HG03175 (cell line): ENCODE results near the gene ZFP64.
"Not testable (repeated sequence)": the region's sequence is repeated elsewhere in the genome, so short reads cannot be mapped to it uniquely, and the experiment has no call there.

ENCODE experiments used
- ATAC-seq: cut with Tn5 transposase; IDR thresholded peaks from one replicate; pipeline ENCODE4 v1.9.1; 2021; ENCODE audit warnings: mild to moderate bottlenecking, moderate library complexity; ENCODE audit not compliant: unreplicated experiment

The ZFP64 gene

GRCh38 chr20:52191132-52191915 lies at the start of gene ZFP64:
Gene ZFP64, minus strand, starts transcription at chr20:52191779. Its CDS starts 143 bp downstream, at chr20:52191636.
- ATAC-seq = peak; percentile 79

DNA sequence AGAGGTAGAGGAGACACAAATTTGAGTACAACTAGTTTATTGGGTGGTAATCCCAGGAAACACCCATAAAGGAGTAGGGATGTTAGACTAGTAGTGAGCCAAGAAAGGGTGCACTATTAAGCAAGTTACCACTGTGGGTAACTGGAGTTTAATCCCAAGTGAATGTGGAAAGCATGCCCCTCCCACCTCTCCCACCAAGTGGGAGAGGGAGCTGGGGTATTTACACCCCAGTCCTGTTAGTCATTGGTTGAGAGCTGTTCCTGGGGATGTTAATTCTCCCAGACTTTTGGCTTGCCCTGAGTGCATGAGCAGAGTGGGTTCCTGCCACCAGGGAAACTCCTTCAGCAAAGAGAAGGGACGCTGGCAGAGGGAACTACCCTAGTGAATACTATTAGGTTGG lies 49.2 kb upstream of the ZFP64 start:
- ATAC-seq = no peak

GRCh38 chr20:52239102-52239501 lies 47.5 kb upstream of the ZFP64 start:
- ATAC-seq = no peak

GRCh38 chr20:52236292-52236691 lies 44.7 kb upstream of the ZFP64 start:
- no peak for ATAC-seq

DNA sequence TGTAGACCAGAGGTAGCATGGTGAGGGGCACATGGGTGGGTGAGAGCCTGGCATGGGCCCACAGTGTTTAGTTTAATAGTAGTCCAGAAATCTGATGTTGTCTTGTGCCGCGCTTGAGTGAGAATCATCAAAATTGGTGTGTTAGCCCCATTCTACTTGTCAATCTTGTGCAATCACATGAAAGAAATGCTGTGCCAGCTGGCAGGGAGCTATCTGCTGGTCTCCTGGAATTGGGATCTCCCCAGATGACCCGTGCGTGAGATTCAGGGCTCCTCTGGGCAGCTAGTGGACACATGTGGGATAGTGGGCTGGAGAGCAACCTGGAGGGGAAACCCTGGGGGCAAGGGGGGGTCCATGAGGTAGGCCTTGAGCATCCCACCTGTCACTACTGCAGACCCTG lies 43.5 kb upstream of the ZFP64 start:
- no peak for ATAC-seq

DNA sequence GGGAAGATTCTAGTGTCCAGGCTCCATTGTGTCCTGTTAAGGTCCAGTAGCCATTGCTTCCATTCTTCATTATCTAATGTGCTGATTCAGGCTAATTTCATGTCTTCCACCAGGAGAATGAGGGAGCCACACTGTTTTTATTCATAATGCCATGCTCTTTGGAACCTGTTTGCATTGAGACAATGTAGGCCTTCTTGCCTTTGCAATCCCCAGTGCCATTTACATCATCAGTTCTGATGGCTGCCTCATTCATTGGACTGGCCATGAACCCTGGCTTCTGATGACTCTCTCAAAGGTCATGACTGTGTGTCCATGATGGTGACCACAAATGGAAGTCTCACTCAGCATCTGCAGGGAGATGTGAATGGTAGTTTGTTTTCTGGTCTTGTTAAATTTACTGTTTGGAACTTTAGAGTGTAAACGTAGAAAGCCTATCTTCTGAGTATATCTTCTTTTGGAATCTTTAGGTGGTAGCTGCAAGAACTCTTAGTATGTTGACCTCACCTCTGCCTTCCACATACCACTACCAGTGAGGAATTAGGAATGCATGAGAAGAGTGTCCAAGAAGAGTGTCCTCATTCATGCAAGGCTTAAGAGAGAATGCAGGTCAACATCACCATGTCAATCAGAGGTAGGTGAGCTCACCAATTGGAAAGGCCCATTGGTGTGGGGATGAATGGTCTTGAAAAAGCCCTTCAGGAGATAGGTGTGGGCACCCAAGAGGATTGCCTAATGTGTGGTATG lies 42.9 kb upstream of the ZFP64 start:
- no peak for ATAC-seq

DNA sequence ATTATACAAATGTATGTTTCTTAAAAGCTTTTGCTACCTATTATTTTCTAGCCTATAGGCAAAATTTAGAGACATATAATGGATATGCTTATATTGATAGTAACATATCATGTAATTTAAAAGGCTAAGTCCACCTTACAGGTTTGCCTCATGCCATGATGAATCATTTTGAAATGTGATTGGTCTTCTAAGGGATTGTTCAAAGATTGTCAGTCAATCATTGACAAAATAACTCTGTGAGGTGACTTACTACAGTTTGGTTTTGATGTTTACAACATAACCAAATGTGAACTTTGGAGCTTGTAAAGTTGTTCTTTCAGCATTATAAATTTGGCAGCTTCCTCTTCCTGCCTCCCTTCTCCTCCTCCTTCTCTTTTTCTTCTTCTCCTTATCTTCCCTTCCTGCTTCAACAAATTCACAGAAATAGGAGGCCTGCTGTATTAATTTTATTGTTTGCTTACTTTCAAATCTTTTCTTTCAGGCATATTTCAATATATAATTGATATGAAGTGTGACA lies 39.7 kb upstream of the ZFP64 start:
- ATAC-seq = peak; percentile 70

- ATAC-seq = no peak
Measured at GRCh38 chr20:52230409-52230808, 38.8 kb upstream of the ZFP64 start.

- ATAC-seq = not testable (repeated sequence)
Measured at GRCh38 chr20:52229346-52229745, 37.8 kb upstream of the ZFP64 start.

GRCh38 chr20:52226370-52226769 lies 34.8 kb upstream of the ZFP64 start:
- ATAC-seq = no peak

GRCh38 chr20:52224920-52225319 lies 33.3 kb upstream of the ZFP64 start:
- ATAC-seq = no peak

DNA sequence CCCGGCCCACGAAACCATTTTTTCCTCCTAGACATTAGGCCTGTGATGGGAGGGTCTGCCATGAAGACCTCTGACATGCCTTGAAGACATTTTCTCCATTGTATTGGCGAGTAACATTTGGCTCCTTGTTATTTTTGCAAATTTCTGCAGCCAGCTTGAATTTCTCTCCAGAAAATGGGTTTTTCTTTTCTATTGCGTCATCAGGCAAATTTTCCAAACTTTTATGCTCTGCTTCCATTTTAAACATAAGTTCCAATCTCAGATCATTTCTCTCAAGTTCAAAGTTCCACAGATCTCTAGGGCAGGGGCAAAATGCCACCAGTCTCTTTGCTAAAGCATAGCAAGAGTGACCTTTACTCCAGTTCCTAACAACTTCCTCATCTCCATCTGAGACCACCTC lies 29.8 kb upstream of the ZFP64 start:
- ATAC-seq = not testable (repeated sequence)

DNA sequence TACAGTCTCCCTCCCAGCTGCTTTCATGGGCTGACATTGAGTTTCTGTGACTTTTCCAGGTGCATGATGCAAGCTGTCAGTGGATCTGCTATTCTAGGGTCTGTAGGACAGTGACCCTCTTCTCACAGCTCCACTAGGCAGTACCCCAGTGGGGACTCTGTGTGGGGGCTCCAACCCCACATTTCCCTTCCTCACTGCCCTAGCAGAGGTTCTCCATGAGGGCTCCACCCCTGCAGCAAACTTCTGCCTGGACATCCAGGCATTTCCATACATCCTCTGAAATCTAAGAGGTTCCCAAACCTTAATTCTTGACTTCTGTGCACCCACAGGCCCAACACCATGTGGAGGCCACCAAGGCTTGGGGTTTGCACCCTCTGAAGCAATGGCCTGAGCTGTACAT lies 29.3 kb upstream of the ZFP64 start:
- not testable (repeated sequence) for ATAC-seq

DNA sequence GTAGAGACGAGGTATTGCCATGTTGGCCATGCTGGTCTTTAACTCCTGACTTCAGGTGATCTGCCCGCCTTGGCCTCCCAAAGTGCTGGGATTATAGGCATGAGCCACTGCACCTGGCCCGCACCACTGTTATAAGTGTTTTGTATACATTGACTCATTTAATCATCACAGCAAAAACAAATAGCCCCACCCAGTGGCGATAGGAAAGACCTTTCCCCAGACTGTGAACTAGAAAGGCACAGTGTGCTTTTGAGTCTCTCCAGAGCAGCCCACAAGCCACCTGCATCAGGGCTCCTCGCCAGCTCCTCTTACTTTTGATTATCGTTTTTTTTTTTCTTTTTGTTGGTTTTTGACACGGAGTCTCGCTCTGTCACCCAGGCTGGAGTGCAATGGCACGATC lies 27.9 kb upstream of the ZFP64 start:
- ATAC-seq = no peak

- no peak for ATAC-seq
Measured at GRCh38 chr20:52217689-52218395, 26.3 kb upstream of the ZFP64 start.

DNA sequence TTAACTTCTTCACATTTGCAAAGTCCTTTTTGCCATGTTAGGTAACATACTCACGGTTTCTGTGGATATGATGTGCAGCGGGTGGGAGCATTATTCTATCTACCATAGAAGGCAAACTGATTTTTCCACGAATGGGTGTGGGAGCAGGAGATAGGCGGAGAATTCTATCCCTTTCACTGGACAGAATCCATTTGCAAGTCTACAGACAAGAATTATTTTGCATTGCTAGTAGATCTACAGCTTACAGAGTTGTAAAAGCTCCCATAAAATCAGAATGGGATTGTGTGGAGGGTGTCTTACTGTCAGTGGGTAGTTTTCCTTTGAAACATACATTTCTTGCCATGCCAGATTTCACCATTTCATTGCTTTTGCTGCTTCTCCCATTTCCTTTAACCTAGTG lies 22.4 kb upstream of the ZFP64 start:
- ATAC-seq = no peak

DNA sequence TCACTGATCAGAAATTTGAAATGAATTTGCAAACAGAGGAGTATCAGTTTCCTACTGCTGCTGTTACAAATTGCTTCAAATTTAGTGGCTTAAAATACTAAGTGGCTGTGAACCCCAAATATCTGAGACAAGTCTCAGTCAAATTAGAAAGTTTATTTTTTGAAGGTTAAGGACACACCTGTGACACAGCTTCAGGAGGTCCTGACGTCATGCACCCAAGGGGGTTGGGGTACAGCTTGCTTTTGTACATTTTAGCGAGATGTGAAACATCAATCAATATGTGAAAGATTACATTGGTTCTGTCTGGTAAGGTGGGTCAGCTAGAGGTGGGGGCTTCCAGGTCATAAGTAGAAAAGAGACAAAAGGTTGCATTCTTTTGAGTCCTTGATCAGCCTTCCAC lies 21.4 kb upstream of the ZFP64 start:
- ATAC-seq = no peak

DNA sequence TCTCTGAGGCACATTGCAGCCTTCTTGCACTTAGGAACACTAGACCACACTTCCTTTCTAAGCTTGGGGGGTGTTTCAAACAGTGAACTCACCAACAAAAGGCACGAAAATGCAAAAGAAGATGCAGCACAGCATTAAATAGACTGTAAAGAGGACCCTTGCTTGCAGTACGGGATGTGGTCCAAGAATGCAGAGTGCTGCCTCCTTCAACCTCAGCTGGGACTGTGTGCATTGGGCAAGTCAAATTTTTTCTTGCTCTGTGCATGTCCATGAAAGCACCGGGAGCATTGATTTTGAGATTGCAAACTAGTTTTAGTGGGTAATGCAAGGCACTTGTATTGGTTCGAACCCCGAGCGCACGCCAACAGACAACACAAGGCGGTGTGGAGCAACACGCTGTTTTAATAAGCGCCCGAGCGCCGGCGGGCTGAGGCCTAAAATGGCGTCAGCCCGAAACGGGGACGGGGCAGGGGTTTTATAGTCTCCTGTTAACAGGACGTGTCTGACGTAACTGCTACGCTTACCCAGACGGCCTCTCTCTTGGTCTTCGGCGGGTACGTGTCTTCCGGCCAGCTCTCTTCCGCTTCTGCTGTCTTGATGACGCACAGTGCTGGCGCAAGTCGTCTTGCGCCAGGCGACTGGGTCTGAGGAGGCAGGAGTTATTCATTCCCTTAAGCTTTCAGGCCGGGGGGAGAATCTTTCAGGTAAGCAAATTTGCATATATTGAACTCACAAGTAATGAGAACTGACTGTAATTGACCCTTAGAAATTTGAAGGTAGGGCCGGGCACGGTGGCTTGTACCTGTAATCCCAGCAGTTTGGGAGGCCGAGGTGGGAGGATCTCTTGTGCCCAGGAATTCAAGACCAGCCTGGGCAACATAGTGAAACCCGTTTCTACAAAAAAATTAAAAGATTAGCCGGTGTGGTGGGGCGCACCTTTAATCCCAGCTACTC lies 18.7 kb upstream of the ZFP64 start:
- no peak for ATAC-seq

DNA sequence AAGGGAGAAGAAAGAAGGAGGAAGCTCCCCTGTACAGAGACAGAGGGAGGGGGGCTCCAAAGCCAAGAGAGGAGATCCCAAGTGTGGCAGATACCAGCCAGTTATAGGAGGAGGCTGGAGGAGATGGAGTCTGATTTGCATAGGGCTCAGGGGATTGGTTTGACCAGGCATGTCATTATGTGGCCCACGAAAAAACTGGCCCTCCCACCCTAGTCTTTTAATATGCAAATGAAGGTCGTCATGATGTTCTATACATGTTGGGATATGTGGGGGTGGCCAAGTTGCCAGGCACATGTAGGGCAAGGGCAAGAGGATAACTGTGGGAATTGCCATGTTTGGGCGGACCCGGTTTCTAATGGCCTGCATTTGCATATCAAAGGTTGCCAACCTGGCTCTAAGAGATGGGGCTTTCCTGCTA lies 17.6 kb upstream of the ZFP64 start:
- no peak for ATAC-seq
